Thoracic aorta endothelial cell (primary cell): Measurements from ENCODE around the gene GSTK1. TPM values are rescaled to one million over a fixed set of nuclear protein-coding genes. Genes with fewer than 3 reads are reported as not detected.

Experiments used
- small RNA-seq: library from RNA; depleted of rRNA; stranded (forward); fragments of <200 nt; gene quantifications from one replicate; pipeline ENCODE3, GENCODE V24; 2012
- total RNA-seq: library from RNA; depleted of rRNA; stranded (reverse); fragments of >200 nt; gene quantifications from 2 replicates; pipeline ENCODE4 v1.2.3, GENCODE V29; 2012

GSTK1 gene
- 58.6 and 66.1 TPM in 2 replicates for total RNA-seq

GRCh38 chr7:143263266-143264195 is at the start of gene GSTK1:
Gene GSTK1, plus strand, starts transcription at chr7:143263441. Its CDS starts 73 bp downstream, at chr7:143263514.

GRCh38 chr7:143221737-143222136 is 41.5 kb upstream of the GSTK1 start, which contains the start of gene TAS2R40:
Gene TAS2R40, plus strand, starts transcription at chr7:143222037. Its CDS starts 42 bp downstream, at chr7:143222079.

GRCh38 chr7:143284591-143285469 is 21.6 kb downstream of the GSTK1 start, which contains the start of gene TMEM139:
Gene TMEM139, plus strand, starts transcription at chr7:143284958. Its CDS starts 1,000 bp downstream, at chr7:143285958.

GRCh38 chr7:143287935-143288826 is 24.9 kb downstream of the GSTK1 start, which contains the start of gene CASP2:
Gene CASP2, plus strand, starts transcription at chr7:143288351. Its CDS starts 105 bp downstream, at chr7:143288456.

DNA sequence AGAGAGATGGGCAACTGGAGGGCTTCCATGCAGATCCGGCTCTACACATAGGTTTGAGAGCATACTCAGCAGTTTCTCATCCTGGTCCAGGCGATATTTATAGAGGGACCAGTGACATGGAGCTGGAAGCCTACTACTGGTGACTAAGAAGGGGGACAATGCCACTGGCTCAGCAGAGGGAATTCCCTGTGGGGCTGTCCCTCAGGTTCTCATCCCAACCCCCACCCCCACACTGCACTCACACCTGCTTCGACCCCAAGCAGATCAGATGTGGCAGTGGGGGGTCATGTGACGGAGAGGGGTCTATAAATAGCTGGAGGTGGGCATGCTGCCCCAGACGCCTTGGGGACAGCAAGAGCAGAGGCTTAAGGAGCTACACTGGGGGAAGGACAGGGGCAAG is 52.5 kb downstream of the GSTK1 start, which contains the start of gene CLCN1:
Gene CLCN1 (plus strand): TSS at position 336 of the 400 bp plus-strand sequence. CDS start 102 bp downstream, outside the sequence.

Small RNA genes within 50 kb of the gene (small RNA-seq; reads per million reads assigned to genes)
- not detected for gene AC073342.3
- gene RN7SL481P, result not detected
- gene RN7SL535P, result not detected

Other genes with a start within 250 kb of the GSTK1 start
- gene OR9A2, start 236.3 kb upstream of the GSTK1 start, total RNA-seq, result 0.27 TPM in 1 of 2 replicates, not detected in the other
- not detected in 2 replicates for gene OR6V1, start 211.1 kb upstream of the GSTK1 start, total RNA-seq
- not detected in 2 replicates for gene PIP, start 131.4 kb upstream of the GSTK1 start, total RNA-seq
- gene TAS2R39, start 80.0 kb upstream of the GSTK1 start, total RNA-seq, result not detected in 2 replicates
- not detected in 2 replicates for gene TAS2R40, start 41.4 kb upstream of the GSTK1 start, total RNA-seq
- not detected in 2 replicates for gene TMEM139, start 21.5 kb downstream of the GSTK1 start, total RNA-seq
- gene CASP2, start 24.9 kb downstream of the GSTK1 start, total RNA-seq, result 20.1 and 26.9 TPM in 2 replicates
- gene CLCN1, start 52.7 kb downstream of the GSTK1 start, total RNA-seq, result not detected in 2 replicates
- 0.93 TPM in 2 replicates for gene FAM131B, start 99.3 kb downstream of the GSTK1 start, total RNA-seq
- 78.3 and 95.2 TPM in 2 replicates for gene ZYX, start 117.9 kb downstream of the GSTK1 start, total RNA-seq
- gene EPHA1, start 145.4 kb downstream of the GSTK1 start, total RNA-seq, result under 0.01 TPM in 1 of 2 replicates, not detected in the other
- not detected in 2 replicates for gene TAS2R60, start 180.0 kb downstream of the GSTK1 start, total RNA-seq
- gene TAS2R41, start 214.4 kb downstream of the GSTK1 start, total RNA-seq, result not detected in 2 replicates